Non-pigmented ciliary epithelial cell (primary cell): ENCODE data around the gene PTGES.
"Not testable (repeated sequence)": the region's sequence is repeated elsewhere in the genome, so short reads cannot be mapped to it uniquely, and the experiment has no call there.

ENCODE experiments used
- DNase-seq: peaks from one replicate; pipeline ENCODE4 v3.0.0-alpha.2; 2010; ENCODE audit warnings: low read depth

The PTGES gene

DNA sequence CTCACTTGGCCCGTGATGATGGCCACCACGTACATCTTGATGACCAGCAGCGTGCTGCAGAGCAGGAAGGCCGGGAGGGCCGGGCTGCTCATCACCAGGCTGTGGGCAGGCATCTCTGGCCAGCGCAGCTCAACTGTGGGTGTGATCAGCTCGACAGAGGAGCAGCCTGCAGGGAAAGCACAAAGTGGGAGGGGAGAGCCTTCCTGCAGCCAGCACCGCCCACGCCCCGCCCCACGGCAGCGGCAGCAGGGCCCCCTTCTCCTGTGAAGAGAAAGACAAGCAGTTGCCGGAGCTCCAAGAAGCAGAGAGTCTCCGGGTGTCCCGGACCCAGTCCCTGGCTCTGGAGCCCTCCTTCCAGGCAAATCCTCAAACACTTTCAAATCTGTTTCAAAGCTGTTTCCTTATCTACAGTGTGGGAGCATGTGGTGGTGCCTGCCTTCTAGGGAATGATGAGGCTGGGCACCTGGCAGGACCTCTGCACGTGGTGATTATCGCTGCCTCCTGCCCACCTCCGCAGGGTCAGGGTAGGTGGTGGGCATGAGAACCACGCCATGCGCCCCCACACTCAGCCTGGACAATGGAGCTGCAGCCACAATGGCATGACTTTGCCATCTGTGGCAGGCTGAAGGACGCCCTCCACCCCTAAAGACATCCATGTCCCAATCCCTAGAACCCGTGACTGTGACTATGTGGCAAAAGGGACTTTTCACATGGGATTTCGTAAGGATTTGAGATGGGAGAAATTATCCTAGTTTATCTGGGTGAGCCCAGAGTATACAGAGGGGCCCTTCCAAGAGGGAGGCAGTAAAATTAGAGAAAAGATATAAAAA, at the start of gene PTGES:
TSS of gene PTGES (minus strand) at position 143 of the 830 bp plus-strand sequence. CDS start at position 113, 30 bp downstream.
- no peak for DNase-seq

- DNase-seq, result no peak
Observed at GRCh38 chr9:129801504-129801903, 48.7 kb upstream of the PTGES start.

DNA sequence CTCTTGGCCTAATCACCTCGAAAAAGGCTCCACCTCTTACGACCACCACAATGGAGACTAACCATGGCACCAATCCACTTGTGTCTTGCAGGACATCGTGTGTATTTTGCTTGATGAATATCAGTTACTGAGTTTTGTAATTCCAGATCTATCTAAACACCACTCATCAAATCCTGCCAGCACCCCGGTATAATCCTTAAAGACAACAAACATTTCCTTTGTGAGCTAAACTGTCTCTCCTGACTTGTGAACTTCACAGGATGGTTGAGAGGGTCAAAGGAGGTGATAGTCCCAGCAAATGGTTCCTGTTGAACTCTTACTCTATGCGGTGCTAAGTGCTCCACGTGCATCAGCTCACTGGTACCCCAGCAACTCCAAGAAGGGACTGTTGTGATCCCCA, 46.1 kb upstream of the PTGES start:
- no peak for DNase-seq

DNA sequence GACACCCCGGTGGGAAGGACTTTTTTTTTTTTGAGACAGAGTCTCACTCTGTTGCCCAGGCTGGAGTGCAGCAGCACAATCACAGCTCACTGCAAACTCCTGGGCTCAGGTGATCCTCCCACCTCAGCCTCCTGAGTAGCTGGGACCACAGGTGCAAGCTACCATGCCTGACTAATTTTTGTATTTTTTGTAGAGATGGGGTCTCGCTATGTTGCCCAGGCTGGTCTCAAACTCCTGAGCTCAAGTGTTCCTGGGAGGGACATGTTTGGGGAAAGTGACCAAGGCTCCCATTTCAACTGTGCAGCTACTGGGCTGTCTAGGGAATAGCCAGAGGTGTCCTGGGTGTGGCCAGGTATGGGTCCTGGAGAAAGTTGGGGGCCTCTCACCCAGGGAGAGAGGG, 43.2 kb upstream of the PTGES start:
- DNase-seq, result not testable (repeated sequence)

- no peak for DNase-seq
Observed at GRCh38 chr9:129794549-129794948, 41.7 kb upstream of the PTGES start.

DNA sequence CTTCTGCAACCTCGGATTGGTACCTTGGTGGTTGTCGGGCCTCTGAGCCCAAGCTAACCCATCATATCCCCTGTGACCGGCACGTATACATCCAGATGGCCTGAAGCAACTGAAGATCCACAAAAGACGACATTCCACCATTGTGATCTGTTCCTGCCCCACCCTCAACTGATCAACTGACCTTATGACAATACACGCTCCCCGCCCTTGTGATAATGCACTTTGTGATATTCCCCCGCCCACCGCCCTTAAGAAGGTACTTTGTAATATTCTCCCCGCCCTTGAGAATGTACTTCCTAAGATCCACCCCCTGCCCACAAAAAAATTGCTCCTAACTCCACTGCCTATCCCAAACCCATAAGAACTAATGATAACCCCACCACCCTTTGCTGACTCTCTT, 33.6 kb upstream of the PTGES start:
- no peak for DNase-seq

- no peak for DNase-seq
Observed at GRCh38 chr9:129785866-129786265, 33.0 kb upstream of the PTGES start.

DNA sequence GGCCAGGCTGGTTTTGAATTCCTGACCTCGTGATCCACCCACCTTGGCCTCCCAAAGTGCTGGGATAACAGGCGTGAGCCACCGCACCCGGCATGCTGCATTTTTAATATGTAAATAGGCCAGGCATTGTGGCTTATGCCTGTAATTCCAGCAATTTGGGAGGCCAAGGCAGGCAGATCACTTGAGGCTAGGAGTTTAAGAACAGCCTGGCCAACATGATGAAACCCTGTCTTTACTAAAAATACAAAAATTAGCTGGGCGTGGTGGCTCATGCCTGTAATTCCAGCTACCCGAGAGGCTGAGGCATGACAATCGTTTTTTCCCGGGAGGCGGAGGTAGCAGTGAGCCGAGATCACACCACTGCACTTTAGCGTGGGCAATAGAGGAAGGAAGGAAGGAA, 32.1 kb upstream of the PTGES start:
- DNase-seq, result not testable (repeated sequence)

DNA sequence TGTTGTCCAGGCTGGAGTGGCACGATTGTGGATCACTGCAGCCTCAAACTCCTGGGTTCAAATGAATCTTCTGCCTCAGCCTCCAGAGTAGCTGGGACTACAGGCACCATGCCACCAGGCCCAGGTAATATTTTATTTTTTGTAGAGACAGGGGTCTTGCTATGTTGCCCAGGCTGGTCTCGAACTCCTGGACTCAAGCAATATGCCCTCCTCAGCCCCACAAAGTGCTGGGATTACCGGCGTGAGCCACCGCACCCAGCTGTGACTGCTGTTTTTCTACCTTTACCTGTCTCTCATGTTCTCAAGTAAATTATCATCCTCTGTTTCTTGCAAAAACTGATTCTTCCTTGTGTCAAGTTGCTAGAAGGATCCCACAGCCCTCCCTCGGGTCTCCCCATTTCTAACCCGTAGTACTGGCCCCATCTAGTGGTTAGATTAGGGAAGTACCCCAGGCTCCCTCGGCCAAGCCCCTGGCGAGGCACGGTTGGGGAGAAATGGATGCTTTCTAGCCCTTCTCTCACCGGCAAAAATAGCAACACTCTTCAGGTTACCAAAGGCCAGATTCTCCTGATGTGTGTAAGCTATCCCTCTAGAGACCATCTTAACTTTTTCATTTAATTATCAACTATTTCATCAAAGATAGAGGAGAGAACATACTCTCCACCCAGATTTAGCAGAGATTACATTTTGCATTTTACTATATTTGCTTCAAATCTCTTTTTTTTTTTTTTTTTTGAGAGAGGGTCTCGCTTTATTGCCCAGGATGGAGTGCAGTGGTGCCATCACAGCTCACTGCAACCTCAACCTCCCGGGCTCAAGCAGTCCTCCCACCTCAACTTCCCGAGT, 30.9 kb upstream of the PTGES start:
- DNase-seq, result no peak

DNA sequence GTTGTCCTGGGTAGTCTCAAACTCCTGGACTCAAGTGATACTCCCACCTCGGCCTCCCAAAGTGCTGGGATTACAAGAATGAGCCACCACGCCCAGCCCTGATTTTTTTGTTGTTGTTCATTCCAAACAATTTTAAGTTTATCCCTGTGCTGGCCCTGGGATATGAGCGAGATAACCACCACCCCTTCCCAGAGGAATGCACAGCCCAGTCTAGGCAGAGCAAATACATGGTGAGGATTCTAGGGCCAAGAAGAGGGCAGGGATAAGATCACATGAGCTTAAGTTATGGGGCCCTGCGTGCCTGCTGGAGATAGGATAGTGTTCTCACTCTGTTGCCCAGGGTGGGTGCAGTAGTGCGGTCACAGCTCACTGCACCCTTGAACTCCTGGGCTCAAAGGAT, 29.1 kb upstream of the PTGES start:
- DNase-seq, result no peak

DNA sequence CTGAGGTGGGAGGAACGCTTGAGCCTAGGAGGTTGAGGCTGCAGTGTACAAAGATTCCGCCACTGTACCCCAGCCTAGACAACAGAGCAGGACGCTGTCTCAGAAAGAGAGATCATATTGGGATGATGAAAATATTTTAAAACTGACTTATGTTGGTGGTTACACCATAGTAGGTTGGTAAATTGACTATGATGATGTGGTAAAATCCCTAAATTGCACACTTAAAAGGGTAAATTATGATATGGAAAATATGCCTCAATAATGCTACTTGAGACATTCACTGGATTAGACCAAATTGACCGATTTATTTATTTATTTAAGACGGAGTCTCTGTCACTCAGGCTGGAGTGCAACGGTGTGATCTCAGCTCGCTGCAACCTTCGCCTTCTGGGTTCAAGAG, 28.3 kb upstream of the PTGES start:
- DNase-seq, result no peak

GRCh38 chr9:129779560-129780190, 26.8 kb upstream of the PTGES start:
- no peak for DNase-seq

DNA sequence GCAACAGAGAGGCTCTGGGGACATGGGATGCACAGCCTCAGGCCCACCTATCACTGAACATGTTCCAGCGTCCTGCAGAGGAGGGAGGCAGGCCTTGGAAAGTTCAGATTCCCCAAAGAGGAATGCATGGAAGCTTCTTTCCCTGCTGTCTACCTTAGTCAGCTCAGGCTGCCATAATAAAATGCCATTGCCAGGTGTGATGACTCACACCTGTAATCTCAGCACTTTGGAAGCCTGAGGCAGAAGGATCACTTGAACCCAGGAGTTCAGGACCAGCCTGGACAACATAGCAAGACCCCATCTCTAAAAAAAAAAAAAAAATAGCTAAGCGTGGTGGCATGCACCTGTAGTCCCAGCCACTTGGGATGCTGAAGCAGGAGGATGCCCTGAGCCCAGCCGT, 25.6 kb upstream of the PTGES start:
- no peak for DNase-seq

DNA sequence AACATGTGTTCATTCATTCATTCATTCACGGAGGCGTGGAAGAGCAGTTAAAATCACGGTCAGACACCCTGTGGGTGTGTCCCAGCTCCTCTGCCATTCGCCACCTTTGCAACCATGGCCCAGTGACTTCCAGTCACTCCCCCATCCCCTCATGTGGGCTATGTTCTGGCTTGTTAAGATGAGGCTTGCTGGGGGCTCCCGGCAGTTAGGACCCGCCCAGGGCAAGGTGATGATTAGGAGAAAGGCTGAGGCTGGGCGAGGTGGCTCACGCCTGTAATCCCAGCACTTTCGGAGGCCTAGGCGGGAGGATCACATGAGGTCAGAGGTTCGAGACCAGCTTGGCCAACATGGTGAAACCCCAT, 24.9 kb upstream of the PTGES start:
- DNase-seq, result no peak

- DNase-seq, result peak; percentile 98
Observed at GRCh38 chr9:129776938-129777768, 24.3 kb upstream of the PTGES start.

DNA sequence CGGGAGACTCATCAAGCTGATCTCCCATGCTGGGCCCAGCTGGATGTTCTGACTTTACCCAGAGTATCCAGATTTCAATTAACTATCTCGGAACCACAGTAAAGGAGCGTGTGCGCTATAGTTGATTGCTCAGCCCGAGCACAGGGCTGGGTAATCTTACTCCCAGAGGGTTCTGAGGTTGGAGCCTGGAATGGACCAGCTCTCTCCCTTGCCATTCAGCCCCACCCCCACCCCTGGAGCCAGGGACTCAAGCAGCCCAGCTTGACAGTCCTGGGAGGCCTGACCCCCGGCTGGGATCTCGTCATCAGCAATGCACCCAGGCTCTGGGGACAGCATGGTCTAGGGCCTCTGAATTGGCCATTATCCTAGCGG, 23.7 kb upstream of the PTGES start:
- no peak for DNase-seq

GRCh38 chr9:129776096-129776495, 23.3 kb upstream of the PTGES start:
- not testable (repeated sequence) for DNase-seq

DNA sequence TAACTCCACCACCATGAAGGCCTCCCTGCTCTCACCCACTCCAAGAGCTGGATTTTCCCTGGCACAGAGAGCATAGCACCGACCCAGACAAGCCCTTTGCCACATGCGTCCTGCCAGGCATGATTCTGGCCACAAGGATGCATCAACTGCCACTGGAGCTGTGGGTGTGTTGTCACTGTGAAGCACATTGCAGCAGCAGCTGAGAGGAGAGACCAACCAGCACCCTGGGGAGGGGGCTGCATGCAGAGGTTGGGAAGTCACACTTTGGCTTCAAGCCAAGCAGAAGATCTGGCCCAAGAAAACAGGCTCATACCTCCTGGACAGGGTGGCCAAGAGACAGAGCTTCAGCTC, 22.6 kb upstream of the PTGES start:
- no peak for DNase-seq

- no peak for DNase-seq
Observed at GRCh38 chr9:129774791-129775447, 22.1 kb upstream of the PTGES start.

DNA sequence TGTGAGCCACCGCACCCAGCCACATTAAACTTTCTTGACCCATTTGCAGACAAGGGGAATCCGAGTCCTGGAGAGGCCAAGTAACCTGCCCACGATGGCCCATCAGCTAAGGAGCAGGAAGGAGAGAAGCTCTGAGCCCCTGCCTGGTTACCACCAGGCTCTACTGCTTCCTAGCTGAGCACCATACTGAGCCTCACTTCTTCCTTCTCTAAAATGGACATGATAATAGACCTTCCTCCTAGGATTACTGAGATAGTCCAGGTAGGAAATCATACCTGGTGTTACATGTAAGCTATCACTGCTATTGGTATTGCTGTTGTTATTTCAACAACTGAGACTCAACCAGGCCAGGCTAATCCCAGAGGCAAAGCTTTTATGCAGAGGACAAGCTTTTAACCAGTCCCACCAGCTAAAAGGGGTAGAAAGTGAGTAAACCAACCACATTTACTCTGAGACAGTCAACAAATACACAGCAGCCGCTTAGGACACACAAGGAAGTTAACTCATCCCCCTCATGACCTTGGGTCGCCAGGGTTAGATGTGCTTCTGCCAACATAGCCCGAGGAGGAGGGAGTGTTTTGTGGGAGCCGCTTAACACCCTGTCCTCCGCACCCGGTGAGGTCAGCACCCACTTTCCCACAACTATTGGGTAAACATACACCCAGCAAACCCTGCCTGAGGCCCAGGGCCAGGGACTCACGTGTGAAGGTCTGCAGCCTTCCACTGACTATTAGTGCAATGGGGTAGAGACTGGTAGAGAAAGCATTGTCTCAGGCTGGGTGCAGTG, 20.6 kb upstream of the PTGES start:
- no peak for DNase-seq

GRCh38 chr9:129770741-129771140, 17.9 kb upstream of the PTGES start:
- no peak for DNase-seq
